Gastrocnemius medialis (tissue), 4 donors: ENCODE measurements around the gene TEX44. TPM values are rescaled to one million over a fixed set of nuclear protein-coding genes. Genes with fewer than 3 reads are reported as not detected.

Source experiments
- ATAC-seq, 2 donors: fragments of 150-250 bp; one replicate each; pipeline ENCODE4 v1.9.1; 2016
- DNase-seq, 2 donors: peaks; one replicate each; pipeline ENCODE4 v3.0.0-alpha.2; 2019
- H3K27ac ChIP-seq, 4 donors: fragments of 200-600 bp; sonication (generic); 1 replicate in 1 of 4; 2 replicates in 3 of 4; pipeline ENCODE4 v1.5.1; 2016 to 2018; ENCODE audit warnings: mild to moderate bottlenecking in 2 of 4, moderate library complexity in 1 of 4
- H3K27me3 ChIP-seq, 3 donors: fragments of 200-600 bp; sonication (generic) in 2 of 3; 1 replicate in 1 of 3; 2 replicates in 2 of 3; pipeline versions ENCODE4 v1.5.1 to v1.6.0; 2016 to 2019; ENCODE audit warnings: mild to moderate bottlenecking in 1 of 3, moderate library complexity in 1 of 3
- H3K36me3 ChIP-seq, 2 donors: fragments of 200-600 bp; sonication (generic) in 1 of 2; one replicate each; pipeline ENCODE4 v1.5.1; 2017 to 2018
- H3K4me1 ChIP-seq, 2 donors: fragments of 200-600 bp; sonication (generic) in 1 of 2; one replicate each; pipeline ENCODE4 v1.5.1; 2016 to 2017; ENCODE audit warnings: mild to moderate bottlenecking in 2 of 2
- H3K4me3 ChIP-seq, 4 donors: fragments of 200-600 bp; sonication (generic) in 3 of 4; 1 replicate in 1 of 4; 2 replicates in 3 of 4; pipeline ENCODE4 v1.5.1; 2016 to 2019; ENCODE audit warnings: mild to moderate bottlenecking in 2 of 4
- H3K9me3 ChIP-seq, 3 donors: fragments of 200-600 bp; sonication (generic) in 2 of 3; 1 replicate in 1 of 3; 2 replicates in 2 of 3; pipeline ENCODE4 v1.5.1; 2016 to 2019
- POLR2A ChIP-seq, 2 donors: fragments of 450-650 bp; IDR thresholded peaks; one replicate each; pipeline ENCODE4 v1.6.1; 2017; ENCODE audit warnings: antibody characterized with exemption in 2 of 2, mild to moderate bottlenecking in 2 of 2, moderate library complexity in 2 of 2
- in situ Hi-C, 4 donors: fragments of 200-750 bp; cut with MboI; loops; one replicate each; pipeline versions ENCODE4 v1.15.0 to v1.8.0; 2017; ENCODE audit warnings: low sequenced_read_pairs in 4 of 4
- intact Hi-C: fragments of 100-400 bp; cut with DNase I; formaldehyde crosslinking; loops from one replicate; pipeline ENCODE4 v1.15.1; 2023; ENCODE audit warnings: low total_unique reads
- total RNA-seq, 4 donors: library from RNA; depleted of rRNA; stranded (reverse); fragments of >200 nt; gene quantifications; one replicate each; pipeline versions ENCODE4 v1.1.0 to v1.2.3, GENCODE V29; 2016
- TF ChIP-seq, protein P1 (sequence below), 5 experiments: fragments of 450-650 bp in 3 of 5; fragments of 200-600 bp in 2 of 5; sonication (generic) in 2 of 5; IDR thresholded peaks in 4 of 5; conservative IDR thresholded peaks in 1 of 5; 1 replicate in 4 of 5; 2 replicates in 1 of 5; pipeline ENCODE4 v1.5.1; 2016 to 2019; ENCODE audit warnings: antibody characterized with exemption in 5 of 5, mild to moderate bottlenecking in 3 of 5, moderate library complexity in 3 of 5

Gene TEX44
- total RNA-seq, 4 donors from 2014 or later: not detected

DNA sequence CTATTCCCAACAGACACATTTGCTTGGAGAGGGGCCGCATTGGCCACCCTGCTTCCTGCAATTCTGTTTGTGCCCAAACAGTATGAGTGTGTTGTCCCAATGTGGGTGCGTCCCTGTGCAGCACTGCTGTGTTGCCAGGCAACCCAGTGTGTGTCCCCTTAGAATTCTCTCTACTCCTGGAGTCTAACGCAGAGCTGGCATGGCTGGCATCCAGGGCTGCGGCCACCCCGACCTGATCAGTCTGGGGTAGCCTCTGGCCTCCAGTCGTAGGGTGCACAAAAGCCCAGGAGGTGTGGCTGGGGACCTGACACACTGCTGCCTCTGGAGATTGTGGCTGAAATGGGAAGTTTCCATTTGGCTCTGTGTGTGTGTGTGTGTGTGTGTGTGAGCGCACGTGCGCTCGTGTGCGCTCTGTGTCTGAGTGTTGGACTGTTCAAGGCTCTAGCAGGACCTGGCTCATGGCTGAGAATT lies 48.0 kb downstream of the TEX44 start:
- Histone ChIP-seq H3K27me3 (no peaks in the 10 kb centered on the region), H3K9me3 (no peaks in the 10 kb centered on the region), H3K4me3 (no peak overlapping the region), H3K27ac (peak overlapping the region; percentile 72 to 97 (median 94)), H3K4me1 (peaks cover 41 to 46% of the 10 kb centered on the region in 2 donors), H3K36me3 (no peaks in the 10 kb centered on the region)
- peak; percentile 16 to 61 for DNase-seq
- in situ Hi-C loops (no loop called here), intact Hi-C loops (no loop called here)
- ATAC-seq: peak; percentile 9 to 14
- TF ChIP-seq, protein P1, sequence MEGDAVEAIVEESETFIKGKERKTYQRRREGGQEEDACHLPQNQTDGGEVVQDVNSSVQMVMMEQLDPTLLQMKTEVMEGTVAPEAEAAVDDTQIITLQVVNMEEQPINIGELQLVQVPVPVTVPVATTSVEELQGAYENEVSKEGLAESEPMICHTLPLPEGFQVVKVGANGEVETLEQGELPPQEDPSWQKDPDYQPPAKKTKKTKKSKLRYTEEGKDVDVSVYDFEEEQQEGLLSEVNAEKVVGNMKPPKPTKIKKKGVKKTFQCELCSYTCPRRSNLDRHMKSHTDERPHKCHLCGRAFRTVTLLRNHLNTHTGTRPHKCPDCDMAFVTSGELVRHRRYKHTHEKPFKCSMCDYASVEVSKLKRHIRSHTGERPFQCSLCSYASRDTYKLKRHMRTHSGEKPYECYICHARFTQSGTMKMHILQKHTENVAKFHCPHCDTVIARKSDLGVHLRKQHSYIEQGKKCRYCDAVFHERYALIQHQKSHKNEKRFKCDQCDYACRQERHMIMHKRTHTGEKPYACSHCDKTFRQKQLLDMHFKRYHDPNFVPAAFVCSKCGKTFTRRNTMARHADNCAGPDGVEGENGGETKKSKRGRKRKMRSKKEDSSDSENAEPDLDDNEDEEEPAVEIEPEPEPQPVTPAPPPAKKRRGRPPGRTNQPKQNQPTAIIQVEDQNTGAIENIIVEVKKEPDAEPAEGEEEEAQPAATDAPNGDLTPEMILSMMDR (IDR thresholded peaks at IDR 0.05 in 4 of 5, conservative IDR thresholded peaks at IDR 0.05 in 1 of 5): no peak
- no peak for TF ChIP-seq POLR2A (IDR thresholded peaks at IDR 0.05)

- H3K9me3 ChIP-seq: no peaks in the 10 kb centered on the region
- in situ Hi-C loops: no loop called here
- DNase-seq: peak; percentile 94 to 97
- peak overlapping the region; percentile 93 to 99 (median 96) for H3K27ac ChIP-seq
- no peaks in the 10 kb centered on the region for H3K27me3 ChIP-seq
- peaks cover 51 to 52% of the 10 kb centered on the region in 2 donors for H3K4me1 ChIP-seq
- intact Hi-C loops: loop anchor here (1.0 to 2.0 kb wide), 4 partner anchors 19 to 66 kb away; partner anchors contain the start of gene PTMA
- TF ChIP-seq, protein P1 (IDR thresholded peaks at IDR 0.05 in 4 of 5, conservative IDR thresholded peaks at IDR 0.05 in 1 of 5): no peak
- peak; percentile 89 to 93 for TF ChIP-seq POLR2A (IDR thresholded peaks at IDR 0.05)
- no peaks in the 10 kb centered on the region for H3K36me3 ChIP-seq
- H3K4me3 ChIP-seq: peak overlapping the region; percentile 9 to 43 (median 28)
- peak; percentile 82 to 84 for ATAC-seq
These were observed 50.2 kb downstream of the TEX44 start for GRCh38 chr2:231642631-231643494.

DNA sequence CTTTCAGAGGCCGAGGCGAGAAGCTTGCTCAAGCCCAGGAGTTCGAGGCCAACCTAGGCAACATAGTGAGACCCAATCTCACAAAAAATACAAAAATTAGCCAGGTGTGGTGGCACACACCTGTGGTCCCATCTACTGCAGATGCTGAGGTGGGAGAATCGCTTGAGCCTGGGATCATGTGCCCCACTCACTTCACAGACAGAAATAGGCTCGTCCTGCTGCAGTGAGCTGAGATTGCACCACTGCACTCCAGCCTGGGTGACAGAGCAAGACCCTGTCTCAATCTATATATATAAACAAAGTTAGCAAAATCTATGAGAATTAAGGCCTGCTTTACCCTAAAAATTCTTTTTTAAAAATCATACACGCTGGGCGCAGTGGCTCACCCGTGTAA lies 50.8 kb downstream of the TEX44 start:
- ATAC-seq (peak; percentile 38 to 41), DNase-seq (peak; percentile 16 to 66)
- no peak for TF ChIP-seq POLR2A (IDR thresholded peaks at IDR 0.05)
- TF ChIP-seq, protein P1 (IDR thresholded peaks at IDR 0.05 in 4 of 5, conservative IDR thresholded peaks at IDR 0.05 in 1 of 5): no peak
- peak overlapping the region; percentile 93 to 99 (median 96) for H3K27ac ChIP-seq
- peak overlapping the region in 2 of 4 donors; percentile 22 to 32 for H3K4me3 ChIP-seq
- no peaks in the 10 kb centered on the region for H3K27me3 ChIP-seq
- in situ Hi-C loops (no loop called here), intact Hi-C loops (loop anchor here (1.0 to 2.0 kb wide), 3 partner anchors 19 to 65 kb away; partner anchors contain the start of gene PTMA)
- peaks cover 51 to 52% of the 10 kb centered on the region in 2 donors for H3K4me1 ChIP-seq
- H3K9me3 ChIP-seq: no peaks in the 10 kb centered on the region
- H3K36me3 ChIP-seq: no peaks in the 10 kb centered on the region

Other genes starting within 250 kb of the TEX44 start
- under 1 TPM; 0.10 to 0.60 (median 0.44) TPM for gene B3GNT7, start 197.2 kb upstream of the TEX44 start, total RNA-seq
- 100 to 1,000 TPM in 3 of 4 donors, 10 to 100 TPM in 1; 48.8 to 174 (median 124) TPM for gene NCL, start 128.4 kb upstream of the TEX44 start, total RNA-seq
- under 1 TPM in 1 of 4 donors, not detected in 3; 0.07 TPM for gene NMUR1, start 62.4 kb upstream of the TEX44 start, total RNA-seq
- 100 to 1,000 TPM; 121 to 177 (median 174) TPM for gene PTMA, start 115.7 kb downstream of the TEX44 start, total RNA-seq
- 10 to 100 TPM; 11.7 to 22.6 (median 17.6) TPM for gene PDE6D, start 188.4 kb downstream of the TEX44 start, total RNA-seq
- 10 to 100 TPM; 14.8 to 24.1 (median 19.4) TPM for gene COPS7B, start 193.6 kb downstream of the TEX44 start, total RNA-seq